OCI-LY3 (cell line): ENCODE data around the gene HBD.

Experiments used
- H2AFZ ChIP-seq: fragments of 200-600, 300-600 bp; shearing (Covaris generic); 2 replicates; pipeline ENCODE4 v1.6.0; 2014; ENCODE audit warnings: antibody characterized with exemption, low read depth, low read length
- H3K27ac ChIP-seq: fragments of 200-600, 300-600 bp; sonication (generic); 2 replicates; pipeline ENCODE4 v1.5.1; 2014; ENCODE audit warnings: mild to moderate bottlenecking, low read length, moderate library complexity, mixed read lengths
- H3K27me3 ChIP-seq: fragments of 200-600, 300-600 bp; sonication (generic); 2 replicates; pipeline ENCODE4 v1.6.1; 2014; ENCODE audit warnings: low read depth, low read length, mixed read lengths
- H3K36me3 ChIP-seq: fragments of 200-600, 300-600 bp; sonication (generic); replicated peaks from 2 replicates; pipeline ENCODE3; 2014; ENCODE audit warnings: low read depth, low read length, mixed read lengths
- H3K4me1 ChIP-seq: fragments of 300-600, 200-600 bp; sonication (generic); 2 replicates; pipeline ENCODE4 v1.6.1; 2014; ENCODE audit warnings: low read length, mixed read lengths
- H3K4me2 ChIP-seq: fragments of 200-600, 300-600 bp; sonication (generic); 2 replicates; pipeline ENCODE4 v1.6.1; 2014; ENCODE audit warnings: low read length, mixed read lengths
- H3K4me3 ChIP-seq: fragments of 300-600, 200-600 bp; sonication (generic); 2 replicates; pipeline ENCODE4 v1.5.1; 2014; ENCODE audit warnings: antibody characterized with exemption, mild to moderate bottlenecking, low read length, moderate library complexity
- H3K79me2 ChIP-seq: fragments of 300-600, 200-600 bp; shearing (Covaris generic); 2 replicates; pipeline ENCODE4 v1.6.1; 2014; ENCODE audit warnings: mild to moderate bottlenecking, low read length, mixed read lengths
- H3K9ac ChIP-seq: fragments of 300-600, 200-600 bp; shearing (Covaris generic); 2 replicates; pipeline ENCODE4 v1.6.0; 2014; ENCODE audit warnings: mild to moderate bottlenecking, low read length, moderate library complexity
- H3K9me3 ChIP-seq: fragments of 200-600, 300-600 bp; shearing (Covaris generic); 2 replicates; pipeline ENCODE4 v1.6.1; 2014; ENCODE audit warnings: low read length, mixed read lengths; ENCODE audit not compliant: insufficient read depth
- H4K20me1 ChIP-seq: fragments of 200-600, 300-600 bp; sonication (generic); 2 replicates; pipeline ENCODE4 v1.6.1; 2016; ENCODE audit warnings: low read length, mixed read lengths; ENCODE audit not compliant: insufficient read depth
- CTCF ChIP-seq: fragments of 200-600, 300-600 bp; sonication (generic); IDR thresholded peaks from 2 replicates; pipeline ENCODE4 v1.5.1; 2014; ENCODE audit warnings: antibody characterized with exemption, low read length, low read depth
- EZH2phosphoT487 ChIP-seq: fragments of 200-600 bp; shearing (Covaris generic); IDR thresholded peaks from 2 replicates; pipeline ENCODE4 v1.6.1; 2018; ENCODE audit warnings: antibody characterized with exemption, mixed run types, low read depth

HBD gene

GRCh38 chr11:5234381-5234834 lies at the start of gene HBD:
Gene HBD, minus strand, starts transcription at chr11:5234483. Its CDS starts 50 bp downstream, at chr11:5234433.
- Histone ChIP-seq H3K79me2 (no peaks in the 10 kb centered on the region), H3K4me1 (peaks cover 7% of the 10 kb centered on the region), H3K9ac (no peak within 1 kb of the TSS), H3K9me3 (no peaks in the 10 kb centered on the region), H4K20me1 (no peaks in the 10 kb centered on the region), H3K4me3 (no peak within 1 kb of the TSS), H3K4me2 (0 out of 2 replicates have a peak within 1 kb of the TSS, but pooled peaks have one; percentile 5), H3K27me3 (no peaks in the 10 kb centered on the region), H3K27ac (no peak within 1 kb of the TSS), H2AFZ (peak within 1 kb of the TSS; percentile 30; the same call in 1 of the 2 replicates), H3K36me3 (no peaks in the 10 kb centered on the region)
- no peak for TF ChIP-seq CTCF
- no peak for TF ChIP-seq EZH2phosphoT487

GRCh38 chr11:5283882-5284281 lies 49.6 kb upstream of the HBD start:
- Histone ChIP-seq H3K27ac (no peak overlapping the region), H3K4me2 (no peak overlapping the region), H3K4me3 (no peak overlapping the region), H3K79me2 (no peaks in the 10 kb centered on the region), H3K4me1 (peaks cover 15% of the 10 kb centered on the region), H3K9ac (no peak overlapping the region), H3K9me3 (no peaks in the 10 kb centered on the region), H3K36me3 (no peaks in the 10 kb centered on the region), H2AFZ (no peak overlapping the region), H3K27me3 (no peaks in the 10 kb centered on the region), H4K20me1 (no peaks in the 10 kb centered on the region)
- TF ChIP-seq EZH2phosphoT487: no peak
- no peak for TF ChIP-seq CTCF

GRCh38 chr11:5283086-5283485 lies 48.8 kb upstream of the HBD start:
- Histone ChIP-seq H3K9me3 (no peaks in the 10 kb centered on the region), H3K9ac (no peak overlapping the region), H3K79me2 (no peaks in the 10 kb centered on the region), H3K27me3 (no peaks in the 10 kb centered on the region), H3K27ac (no peak overlapping the region), H3K4me2 (no peak overlapping the region), H4K20me1 (no peaks in the 10 kb centered on the region), H3K4me3 (no peak overlapping the region), H2AFZ (no peak overlapping the region), H3K36me3 (no peaks in the 10 kb centered on the region), H3K4me1 (peaks cover 16% of the 10 kb centered on the region)
- no peak for TF ChIP-seq EZH2phosphoT487
- no peak for TF ChIP-seq CTCF

GRCh38 chr11:5282628-5283027 lies 48.3 kb upstream of the HBD start:
- TF ChIP-seq EZH2phosphoT487: no peak
- no peak for TF ChIP-seq CTCF
- H3K79me2 ChIP-seq: no peaks in the 10 kb centered on the region
- no peaks in the 10 kb centered on the region for H3K36me3 ChIP-seq
- H3K4me1 ChIP-seq: peaks cover 21% of the 10 kb centered on the region
- no peak overlapping the region for H3K9ac ChIP-seq
- no peaks in the 10 kb centered on the region for H3K27me3 ChIP-seq
- H3K4me2 ChIP-seq: no peak overlapping the region
- no peak overlapping the region for H3K27ac ChIP-seq
- no peaks in the 10 kb centered on the region for H3K9me3 ChIP-seq
- H3K4me3 ChIP-seq: no peak overlapping the region
- H4K20me1 ChIP-seq: no peaks in the 10 kb centered on the region
- H2AFZ ChIP-seq: no peak overlapping the region
